ENCODE data around the gene ACOXL.
"Not testable (repeated sequence)": the region's sequence is repeated elsewhere in the genome, so short reads cannot be mapped to it uniquely, and the experiment has no call there.

The ACOXL gene

DNA sequence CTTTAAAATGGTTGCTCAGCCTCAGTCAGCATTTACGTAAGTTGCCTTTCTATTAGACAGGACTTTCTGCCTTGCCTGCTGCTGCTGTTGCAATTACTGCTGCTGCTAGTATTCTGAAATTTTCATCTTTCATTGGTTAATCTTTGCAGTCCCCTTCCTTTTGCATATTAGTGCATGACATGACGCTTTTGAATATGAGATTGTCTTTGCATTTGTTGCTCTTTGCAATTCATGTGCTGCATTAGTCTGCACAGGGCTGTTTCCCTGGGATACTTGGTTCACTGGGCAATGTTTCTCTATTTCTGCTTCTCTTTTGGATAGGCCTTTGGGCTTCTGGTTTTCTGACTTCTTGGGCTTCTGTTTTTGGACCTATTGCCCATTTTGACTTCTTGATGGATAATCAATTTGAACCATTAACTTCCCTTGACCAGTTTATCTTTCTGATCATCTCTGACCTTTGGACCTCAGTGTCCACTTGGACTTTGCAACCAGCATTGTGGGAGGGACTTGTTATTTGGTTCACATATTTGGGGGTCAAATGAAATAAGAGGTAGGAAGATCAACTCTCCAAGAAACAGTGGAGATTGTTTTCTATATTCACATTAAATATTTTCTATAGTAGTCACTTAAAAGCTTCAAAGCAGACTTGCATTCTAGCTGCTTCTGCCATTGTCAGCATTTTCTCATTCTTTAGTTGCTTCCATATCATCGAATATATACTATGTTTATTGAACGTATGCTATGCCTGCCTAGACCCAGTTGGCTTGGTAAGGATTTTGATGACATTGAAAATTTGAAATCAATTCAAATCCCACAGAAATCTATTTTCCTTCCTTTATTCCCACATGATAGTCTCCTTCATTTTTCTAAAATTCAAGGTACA, 42.0 kb upstream of the ACOXL start:
- no peaks in the 10 kb centered on the region for H3K36me3 ChIP-seq (ENCODE audit: control insufficient read depth, insufficient read depth, low read length)
- no peaks in the 10 kb centered on the region for H3K9me3 ChIP-seq (ENCODE audit: control insufficient read depth, low read length)
- no peak overlapping the region for H2AFZ ChIP-seq
- no peaks in the 10 kb centered on the region for H3K79me2 ChIP-seq
- H3K4me3 ChIP-seq (ENCODE audit: low read depth, low read length): no peak overlapping the region
- no peaks in the 10 kb centered on the region for H3K27me3 ChIP-seq (ENCODE audit: control insufficient read depth, insufficient read depth, low read length)
- no peak overlapping the region for H3K9ac ChIP-seq
- no peaks in the 10 kb centered on the region for H3K4me1 ChIP-seq
- no peak overlapping the region for H3K27ac ChIP-seq
- TF ChIP-seq CTCF (IDR thresholded peaks at IDR 0.05): no peak
- H3K4me2 ChIP-seq (ENCODE audit: low read length): no peak overlapping the region

- no peak overlapping the region for H3K4me2 ChIP-seq (ENCODE audit: low read length)
- TF ChIP-seq CTCF (IDR thresholded peaks at IDR 0.05): no peak
- H3K9me3 ChIP-seq (ENCODE audit: control insufficient read depth, low read length): no peaks in the 10 kb centered on the region
- H3K4me3 ChIP-seq (ENCODE audit: low read depth, low read length): no peak overlapping the region
- no peaks in the 10 kb centered on the region for H3K27me3 ChIP-seq (ENCODE audit: control insufficient read depth, insufficient read depth, low read length)
- H3K79me2 ChIP-seq: no peaks in the 10 kb centered on the region
- no peaks in the 10 kb centered on the region for H3K4me1 ChIP-seq
- no peak overlapping the region for H3K27ac ChIP-seq
- H2AFZ ChIP-seq: no peak overlapping the region
- no peaks in the 10 kb centered on the region for H3K36me3 ChIP-seq (ENCODE audit: control insufficient read depth, insufficient read depth, low read length)
- no peak overlapping the region for H3K9ac ChIP-seq
Measured at GRCh38 chr2:110691612-110692258, 40.6 kb upstream of the ACOXL start.

- H3K36me3 ChIP-seq (ENCODE audit: control insufficient read depth, insufficient read depth, low read length); H3K4me3 ChIP-seq (ENCODE audit: low read depth, low read length); H3K9ac ChIP-seq; H3K27me3 ChIP-seq (ENCODE audit: control insufficient read depth, insufficient read depth, low read length); H2AFZ ChIP-seq; H3K4me2 ChIP-seq (ENCODE audit: low read length); H3K9me3 ChIP-seq (ENCODE audit: control insufficient read depth, low read length); H3K27ac ChIP-seq; H3K79me2 ChIP-seq; H3K4me1 ChIP-seq: not testable (repeated sequence)
Measured at GRCh38 chr2:110695146-110695898, 37.1 kb upstream of the ACOXL start.

- not testable (repeated sequence) for H3K4me2 ChIP-seq (ENCODE audit: low read length); H3K79me2 ChIP-seq; H3K27ac ChIP-seq; H3K4me3 ChIP-seq (ENCODE audit: low read depth, low read length); H3K9me3 ChIP-seq (ENCODE audit: control insufficient read depth, low read length); H3K36me3 ChIP-seq (ENCODE audit: control insufficient read depth, insufficient read depth, low read length); H3K27me3 ChIP-seq (ENCODE audit: control insufficient read depth, insufficient read depth, low read length); H3K9ac ChIP-seq; H3K4me1 ChIP-seq; H2AFZ ChIP-seq
Measured at GRCh38 chr2:110698253-110698652, 34.1 kb upstream of the ACOXL start.

GRCh38 chr2:110702514-110703380, 29.6 kb upstream of the ACOXL start:
- Histone ChIP-seq H3K4me1 (no peaks in the 10 kb centered on the region), H3K27me3 (ENCODE audit: control insufficient read depth, insufficient read depth, low read length) (no peaks in the 10 kb centered on the region), H3K9ac (no peak overlapping the region), H3K4me2 (ENCODE audit: low read length) (no peak overlapping the region), H3K4me3 (ENCODE audit: low read depth, low read length) (no peak overlapping the region), H3K36me3 (ENCODE audit: control insufficient read depth, insufficient read depth, low read length) (no peaks in the 10 kb centered on the region), H3K27ac (no peak overlapping the region), H3K9me3 (ENCODE audit: control insufficient read depth, low read length) (no peaks in the 10 kb centered on the region), H2AFZ (no peak overlapping the region), H3K79me2 (no peaks in the 10 kb centered on the region)
- no peak for TF ChIP-seq CTCF (IDR thresholded peaks at IDR 0.05)
